ENCODE results near the gene ZNF593OS. TPM values are rescaled to one million over a fixed set of nuclear protein-coding genes. Genes with fewer than 3 reads are reported as not detected.

Gene ZNF593OS
- total and polyA plus RNA-seq, 4 donors = 0.10 to 0.32 TPM; not detected in 2

DNA sequence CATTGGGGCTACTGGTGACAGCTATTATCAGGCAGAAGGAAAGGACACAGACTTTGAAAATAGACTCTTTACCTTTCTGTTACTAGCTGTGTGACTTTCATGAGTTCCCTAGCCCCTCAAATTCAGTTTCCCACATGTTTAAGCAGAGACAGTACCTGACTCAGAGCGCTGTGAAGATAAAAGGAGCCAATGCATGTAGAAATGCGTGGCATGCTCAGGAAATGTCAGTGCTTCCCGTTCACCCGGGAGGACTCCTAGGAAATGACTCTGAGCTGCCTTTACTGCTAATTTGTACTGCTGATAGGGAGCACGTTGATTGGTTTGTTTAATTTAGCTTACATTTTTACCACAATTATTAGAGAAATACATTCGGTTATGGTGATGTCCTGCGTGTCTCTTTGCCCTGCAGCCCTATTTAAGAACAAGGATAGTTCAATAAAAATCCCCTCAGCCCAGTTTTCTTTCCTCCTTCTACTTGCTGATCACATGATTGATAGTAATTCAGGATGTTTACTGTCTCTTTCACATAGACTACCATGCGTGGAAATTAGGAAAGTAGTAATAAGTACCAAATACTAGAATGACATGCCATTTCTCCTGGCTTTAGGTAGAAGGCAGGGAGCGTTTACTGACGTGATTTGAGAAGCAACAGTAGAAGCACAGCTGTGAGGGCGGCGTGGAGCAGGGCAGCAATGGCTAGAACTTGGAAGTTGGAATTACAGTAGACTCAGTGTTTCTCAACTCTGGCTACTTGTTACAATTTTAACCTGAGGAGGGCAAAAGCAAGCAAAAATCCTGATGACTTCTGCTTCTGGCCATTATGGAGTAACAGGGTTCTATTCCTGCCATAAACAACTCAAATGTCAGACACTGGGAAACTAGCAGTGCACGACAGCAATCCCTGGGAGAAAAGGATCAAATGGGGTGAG, 44.1 kb downstream of the ZNF593OS start (continued):
- TF ChIP-seq EGR1 (IDR thresholded peaks at IDR 0.05; ENCODE audit: low read depth in 2 of 2) (no peak), MAX (IDR thresholded peaks at IDR 0.05) (no peak), SP1 (IDR thresholded peaks at IDR 0.05) (no peak), FOXA2 (IDR thresholded peaks at IDR 0.05) (no peak)

DNA sequence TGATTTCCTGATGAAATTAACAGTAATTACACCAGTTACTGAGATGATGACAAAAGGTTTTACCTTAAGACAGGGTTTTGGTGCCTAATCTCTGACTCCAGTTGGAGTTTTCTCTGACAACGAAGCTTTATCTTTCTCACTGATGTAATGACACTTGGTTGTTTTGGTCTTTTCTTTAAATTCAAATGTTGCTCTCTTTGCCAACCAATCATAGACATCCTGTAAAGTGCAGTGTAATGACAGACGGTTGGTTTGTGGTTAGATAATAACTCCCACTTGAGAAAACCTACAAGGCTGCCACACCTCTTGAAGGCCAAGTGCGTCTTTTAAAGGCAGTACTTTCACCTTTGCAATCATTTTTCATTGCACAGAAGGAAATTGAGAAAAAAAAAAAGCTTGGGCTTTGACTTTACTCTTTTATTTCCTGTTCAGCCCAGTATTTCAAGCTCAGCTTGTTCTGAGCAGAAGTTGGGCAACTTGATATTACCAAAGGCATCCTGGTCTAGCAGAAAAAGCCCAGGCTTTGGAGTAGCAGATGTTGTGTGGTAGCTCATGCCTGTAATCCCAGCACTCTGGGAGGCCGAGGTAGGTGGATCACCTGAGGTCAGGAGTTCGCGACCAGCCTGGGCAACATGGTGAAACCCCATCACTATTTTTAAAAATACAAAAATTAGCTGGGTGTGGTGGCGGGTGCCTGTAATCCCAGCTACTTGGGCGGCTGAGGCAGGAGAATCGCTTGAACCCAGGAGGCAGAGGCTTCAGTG, 45.1 kb downstream of the ZNF593OS start:
- H3K4me1 ChIP-seq (ENCODE audit: control insufficient read depth in 4 of 4, insufficient read depth in 4 of 4, low read length in 3 of 4) = peaks cover 7 to 19% (median 17%) of the 10 kb centered on the region in 4 donors
- TF ChIP-seq, protein P1, sequence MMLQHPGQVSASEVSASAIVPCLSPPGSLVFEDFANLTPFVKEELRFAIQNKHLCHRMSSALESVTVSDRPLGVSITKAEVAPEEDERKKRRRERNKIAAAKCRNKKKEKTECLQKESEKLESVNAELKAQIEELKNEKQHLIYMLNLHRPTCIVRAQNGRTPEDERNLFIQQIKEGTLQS (IDR thresholded peaks at IDR 0.05) = no peak
- no peak for TF ChIP-seq TAF1 (conservative IDR thresholded peaks at IDR 0.05)
- TF ChIP-seq SP1 (IDR thresholded peaks at IDR 0.05) = peak; percentile 18
- TF ChIP-seq, protein P2, sequence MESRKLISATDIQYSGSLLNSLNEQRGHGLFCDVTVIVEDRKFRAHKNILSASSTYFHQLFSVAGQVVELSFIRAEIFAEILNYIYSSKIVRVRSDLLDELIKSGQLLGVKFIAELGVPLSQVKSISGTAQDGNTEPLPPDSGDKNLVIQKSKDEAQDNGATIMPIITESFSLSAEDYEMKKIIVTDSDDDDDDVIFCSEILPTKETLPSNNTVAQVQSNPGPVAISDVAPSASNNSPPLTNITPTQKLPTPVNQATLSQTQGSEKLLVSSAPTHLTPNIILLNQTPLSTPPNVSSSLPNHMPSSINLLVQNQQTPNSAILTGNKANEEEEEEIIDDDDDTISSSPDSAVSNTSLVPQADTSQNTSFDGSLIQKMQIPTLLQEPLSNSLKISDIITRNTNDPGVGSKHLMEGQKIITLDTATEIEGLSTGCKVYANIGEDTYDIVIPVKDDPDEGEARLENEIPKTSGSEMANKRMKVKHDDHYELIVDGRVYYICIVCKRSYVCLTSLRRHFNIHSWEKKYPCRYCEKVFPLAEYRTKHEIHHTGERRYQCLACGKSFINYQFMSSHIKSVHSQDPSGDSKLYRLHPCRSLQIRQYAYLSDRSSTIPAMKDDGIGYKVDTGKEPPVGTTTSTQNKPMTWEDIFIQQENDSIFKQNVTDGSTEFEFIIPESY (IDR thresholded peaks at IDR 0.05) = no peak
- no peak overlapping the region for H3K4me3 ChIP-seq (ENCODE audit: low read depth in 1 of 3, low read length in 3 of 3)
- no peak overlapping the region for H3K9ac ChIP-seq (ENCODE audit: low read depth in 1 of 2, low read length in 2 of 2)
- H3K36me3 ChIP-seq (ENCODE audit: control insufficient read depth in 4 of 4, insufficient read depth in 3 of 4, low read depth in 1 of 4, low read length in 3 of 4) = peaks cover 0 to 6% (median 0%) of the 10 kb centered on the region in 4 donors
- peak overlapping the region in 1 of 2 donors; percentile 31 for H3K27ac ChIP-seq (ENCODE audit: low read depth in 1 of 2, low read length in 2 of 2)
- H3K27me3 ChIP-seq (ENCODE audit: control insufficient read depth in 4 of 4, insufficient read depth in 4 of 4, low read length in 3 of 4) = no peaks in the 10 kb centered on the region
- 76% methylated on average over 9 of the region's 9 CpGs for WGBS
- DNase-seq (ENCODE audit: low spot score) = peak; percentile 52
- H3K9me3 ChIP-seq (ENCODE audit: control insufficient read depth in 4 of 4, low read length in 3 of 4) = no peaks in the 10 kb centered on the region

- H3K9ac ChIP-seq (ENCODE audit: low read depth in 1 of 2, low read length in 2 of 2) = no peak overlapping the region
- peaks cover 7 to 19% (median 17%) of the 10 kb centered on the region in 4 donors for H3K4me1 ChIP-seq (ENCODE audit: control insufficient read depth in 4 of 4, insufficient read depth in 4 of 4, low read length in 3 of 4)
- 72% methylated on average over 1 of the region's 1 CpG for WGBS
Observed at GRCh38 chr1:26125946-26126320, 45.7 kb downstream of the ZNF593OS start.

More at GRCh38 chr1:26125946-26126320, 45.7 kb downstream of the ZNF593OS start:
- peak overlapping the region in 1 of 2 donors; percentile 31 for H3K27ac ChIP-seq (ENCODE audit: low read depth in 1 of 2, low read length in 2 of 2)
- no peaks in the 10 kb centered on the region for H3K9me3 ChIP-seq (ENCODE audit: control insufficient read depth in 4 of 4, low read length in 3 of 4)
- no peak overlapping the region for H3K4me3 ChIP-seq (ENCODE audit: low read depth in 1 of 3, low read length in 3 of 3)
- DNase-seq (ENCODE audit: low spot score) = no peak
- H3K36me3 ChIP-seq (ENCODE audit: control insufficient read depth in 4 of 4, insufficient read depth in 3 of 4, low read depth in 1 of 4, low read length in 3 of 4) = peaks cover 0 to 6% (median 0%) of the 10 kb centered on the region in 4 donors
- H3K27me3 ChIP-seq (ENCODE audit: control insufficient read depth in 4 of 4, insufficient read depth in 4 of 4, low read length in 3 of 4) = no peaks in the 10 kb centered on the region
- TF ChIP-seq EGR1 (IDR thresholded peaks at IDR 0.05; ENCODE audit: low read depth in 2 of 2) (no peak), FOXA1 (IDR thresholded peaks at IDR 0.05) (no peak), SP1 (IDR thresholded peaks at IDR 0.05) (no peak), REST (IDR thresholded peaks at IDR 0.05) (no peak), CTCF (IDR thresholded peaks at IDR 0.05; ENCODE audit: low read depth, low read length, missing input control) (no peak), TAF1 (conservative IDR thresholded peaks at IDR 0.05) (no peak), MAX (IDR thresholded peaks at IDR 0.05) (no peak), GABPA (IDR thresholded peaks at IDR 0.05 in 1 of 2, conservative IDR thresholded peaks at IDR 0.05 in 1 of 2) (no peak)
- TF ChIP-seq, protein P2 (IDR thresholded peaks at IDR 0.05) = no peak

Data from liver (tissue), 9 donors.